ENCODE results near the gene SLC19A2. TPM values are rescaled to one million over a fixed set of nuclear protein-coding genes. Genes with fewer than 3 reads are reported as not detected.

The SLC19A2 gene
- total and polyA plus RNA-seq, 7 donors: 1.2 to 31.3 (median 21.0) TPM

DNA sequence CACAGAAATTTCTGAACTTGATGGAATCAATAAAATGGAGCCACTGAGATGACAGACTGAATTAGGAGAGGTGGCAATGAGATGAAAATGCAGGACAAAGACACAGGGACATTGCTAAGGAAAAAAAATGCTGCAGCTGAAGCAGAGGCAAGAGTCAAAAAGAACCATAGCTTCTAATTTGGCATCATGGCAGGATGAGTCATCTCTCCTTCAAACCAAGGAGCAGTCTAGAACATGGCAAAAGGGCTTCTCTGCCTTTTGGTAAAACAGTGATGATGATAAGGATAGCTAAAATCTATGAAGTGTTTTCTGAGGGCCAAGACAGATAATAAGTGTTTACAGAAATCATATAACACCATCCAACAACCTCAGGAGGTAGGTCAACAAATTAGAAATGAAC lies 16.8 kb downstream of the SLC19A2 start:
- intact Hi-C loops (cut with DNase I): no loop called here
- Histone ChIP-seq H3K27me3 (no peaks in the 10 kb centered on the region), H3K4me3 (no peak overlapping the region), H3K27ac (no peak overlapping the region), H3K36me3 (peaks cover 0 to 38% (median 0%) of the 10 kb centered on the region in 4 donors), H3K9me3 (no peaks in the 10 kb centered on the region), H3K4me1 (no peaks in the 10 kb centered on the region)
- no peak for DNase-seq
- no peak for TF ChIP-seq POLR2AphosphoS5 (IDR thresholded peaks at IDR 0.05)
- no peak for TF ChIP-seq EP300 (IDR thresholded peaks at IDR 0.05)
- TF ChIP-seq POLR2A (IDR thresholded peaks at IDR 0.05): no peak
- TF ChIP-seq, protein P1, sequence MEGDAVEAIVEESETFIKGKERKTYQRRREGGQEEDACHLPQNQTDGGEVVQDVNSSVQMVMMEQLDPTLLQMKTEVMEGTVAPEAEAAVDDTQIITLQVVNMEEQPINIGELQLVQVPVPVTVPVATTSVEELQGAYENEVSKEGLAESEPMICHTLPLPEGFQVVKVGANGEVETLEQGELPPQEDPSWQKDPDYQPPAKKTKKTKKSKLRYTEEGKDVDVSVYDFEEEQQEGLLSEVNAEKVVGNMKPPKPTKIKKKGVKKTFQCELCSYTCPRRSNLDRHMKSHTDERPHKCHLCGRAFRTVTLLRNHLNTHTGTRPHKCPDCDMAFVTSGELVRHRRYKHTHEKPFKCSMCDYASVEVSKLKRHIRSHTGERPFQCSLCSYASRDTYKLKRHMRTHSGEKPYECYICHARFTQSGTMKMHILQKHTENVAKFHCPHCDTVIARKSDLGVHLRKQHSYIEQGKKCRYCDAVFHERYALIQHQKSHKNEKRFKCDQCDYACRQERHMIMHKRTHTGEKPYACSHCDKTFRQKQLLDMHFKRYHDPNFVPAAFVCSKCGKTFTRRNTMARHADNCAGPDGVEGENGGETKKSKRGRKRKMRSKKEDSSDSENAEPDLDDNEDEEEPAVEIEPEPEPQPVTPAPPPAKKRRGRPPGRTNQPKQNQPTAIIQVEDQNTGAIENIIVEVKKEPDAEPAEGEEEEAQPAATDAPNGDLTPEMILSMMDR (IDR thresholded peaks at IDR 0.05): no peak

DNA sequence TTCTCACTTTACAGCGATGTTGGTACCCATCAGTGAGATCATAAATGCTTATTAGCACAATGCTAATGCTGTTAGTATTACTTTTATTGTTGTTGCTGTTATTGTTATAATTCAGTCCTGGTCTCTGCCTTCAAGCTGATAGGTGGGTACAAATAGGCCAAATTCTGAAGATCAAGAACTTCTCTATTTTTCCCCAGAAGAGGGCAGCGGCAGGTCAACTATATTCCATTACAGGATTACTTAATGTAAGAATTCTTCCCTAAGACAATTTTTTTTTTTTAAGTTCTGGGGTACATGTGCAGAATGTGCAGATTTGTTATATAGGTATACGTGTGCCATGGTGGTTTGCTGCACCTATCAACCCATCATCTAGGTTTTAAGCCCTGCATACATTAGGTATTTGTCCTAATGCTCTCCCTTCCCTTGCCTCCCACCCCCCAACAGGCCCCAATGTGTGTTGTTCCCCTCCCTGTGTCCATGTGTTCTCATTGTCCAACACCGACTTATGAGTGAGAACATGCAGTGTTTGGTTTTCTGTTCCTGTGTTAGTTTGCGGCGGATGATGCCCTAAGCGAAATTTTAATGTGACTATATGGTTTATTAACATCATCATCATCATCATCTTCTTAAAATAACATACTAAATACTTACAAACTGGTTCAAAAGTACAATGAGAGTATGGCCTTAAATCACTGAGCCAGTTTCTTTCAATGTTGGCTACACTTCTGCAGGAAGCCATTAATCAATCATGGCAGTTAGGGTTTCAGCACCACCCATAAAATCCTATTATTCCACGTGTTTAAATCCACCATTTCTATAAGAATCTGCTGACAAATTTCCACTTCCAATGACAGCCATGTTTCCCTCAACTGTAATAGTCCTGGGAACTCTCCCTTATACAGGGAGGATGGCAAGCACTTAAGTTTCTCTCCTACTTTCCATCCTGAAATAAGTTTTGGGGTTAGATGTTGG lies 19.2 kb downstream of the SLC19A2 start:
- H3K4me3 ChIP-seq: no peak overlapping the region
- no peaks in the 10 kb centered on the region for H3K27me3 ChIP-seq
- H3K9me3 ChIP-seq: no peaks in the 10 kb centered on the region
- H3K36me3 ChIP-seq: peaks cover 0 to 38% (median 0%) of the 10 kb centered on the region in 4 donors
- intact Hi-C loops (cut with DNase I): loop anchor here (1.0 kb wide), 1 partner anchor 80 kb away; no protein-coding TSS in a partner anchor
- no peak overlapping the region for H3K27ac ChIP-seq
- 80 to 81% methylated on average over 8 of the region's 8 CpGs for WGBS, 2 donors
- DNase-seq: no peak
- no peaks in the 10 kb centered on the region for H3K4me1 ChIP-seq
- TF ChIP-seq POLR2AphosphoS5 (IDR thresholded peaks at IDR 0.05): no peak
- TF ChIP-seq, protein P1 (IDR thresholded peaks at IDR 0.05): peak in 3 of 4 experiments; percentile 10 to 35 (median 35)
- no peak for TF ChIP-seq EP300 (IDR thresholded peaks at IDR 0.05)
- TF ChIP-seq POLR2A (IDR thresholded peaks at IDR 0.05): no peak

DNA sequence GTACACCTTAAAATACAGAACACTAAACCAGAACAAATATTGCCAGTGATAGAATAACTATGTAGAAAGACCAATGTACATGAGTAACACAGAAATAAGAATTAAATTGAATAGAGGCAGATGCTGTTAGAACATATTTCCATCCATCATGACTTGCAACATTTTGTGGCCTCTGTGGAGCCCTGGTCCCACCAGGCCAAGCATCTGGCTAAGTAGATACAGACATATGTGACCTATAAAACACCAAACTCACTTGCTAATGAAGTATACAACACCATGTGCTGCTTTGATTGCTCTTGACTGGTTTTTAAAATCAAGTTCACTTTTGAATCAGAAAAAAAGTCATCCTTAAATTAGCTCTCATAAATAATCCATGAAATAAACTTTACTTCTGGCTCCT lies 20.5 kb downstream of the SLC19A2 start:
- H3K27me3 ChIP-seq: peaks cover 0 to 4% (median 0%) of the 10 kb centered on the region in 3 donors
- TF ChIP-seq POLR2AphosphoS5 (IDR thresholded peaks at IDR 0.05): no peak
- TF ChIP-seq EP300 (IDR thresholded peaks at IDR 0.05): no peak
- TF ChIP-seq, protein P1 (IDR thresholded peaks at IDR 0.05): no peak
- no peak for TF ChIP-seq POLR2A (IDR thresholded peaks at IDR 0.05)
- intact Hi-C loops (cut with DNase I): no loop called here
- H3K27ac ChIP-seq: no peak overlapping the region
- DNase-seq: no peak
- no peaks in the 10 kb centered on the region for H3K9me3 ChIP-seq
- peaks cover 0 to 7% (median 5%) of the 10 kb centered on the region in 4 donors for H3K4me1 ChIP-seq
- no peak overlapping the region for H3K4me3 ChIP-seq
- peaks cover 0 to 38% (median 0%) of the 10 kb centered on the region in 4 donors for H3K36me3 ChIP-seq

DNA sequence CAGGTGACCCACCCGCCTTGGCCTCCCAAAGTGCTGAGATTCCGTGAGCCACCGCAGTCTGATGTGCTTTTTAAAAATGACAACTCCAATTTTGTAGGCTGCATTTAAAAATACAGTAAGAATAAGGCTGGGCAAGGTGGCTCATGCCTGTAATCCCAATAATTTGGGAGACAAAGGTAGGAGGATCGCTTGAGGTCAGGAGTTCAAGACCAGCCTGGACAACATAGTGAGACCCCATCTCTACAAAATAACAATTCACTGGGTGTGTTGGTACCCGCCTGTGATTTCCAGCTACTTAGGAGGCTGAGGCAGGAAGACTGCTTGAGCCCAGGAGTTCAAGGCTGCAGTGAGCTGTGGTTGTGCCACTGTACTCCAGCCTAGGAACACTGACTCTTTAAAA lies 23.4 kb downstream of the SLC19A2 start:
- 97 to 98% methylated on average over 5 of the region's 5 CpGs for WGBS, 2 donors
- TF ChIP-seq POLR2AphosphoS5 (IDR thresholded peaks at IDR 0.05): no peak
- no peak for DNase-seq
- Histone ChIP-seq H3K27ac (no peak overlapping the region), H3K36me3 (peaks cover 0 to 22% (median 0%) of the 10 kb centered on the region in 4 donors), H3K9me3 (peaks cover 0 to 6% (median 0%) of the 10 kb centered on the region in 4 donors), H3K4me1 (peaks cover 0 to 10% (median 7%) of the 10 kb centered on the region in 4 donors), H3K27me3 (peaks cover 0 to 24% (median 0%) of the 10 kb centered on the region in 3 donors), H3K4me3 (no peak overlapping the region)
- intact Hi-C loops (cut with DNase I): no loop called here

GRCh38 chr1:169461390-169462000 lies 24.2 kb downstream of the SLC19A2 start:
- Histone ChIP-seq H3K9me3 (peaks cover 0 to 13% (median 3%) of the 10 kb centered on the region in 4 donors), H3K27me3 (peaks cover 0 to 24% (median 0%) of the 10 kb centered on the region in 3 donors), H3K27ac (no peak overlapping the region), H3K4me1 (peaks cover 0 to 10% (median 7%) of the 10 kb centered on the region in 4 donors), H3K4me3 (no peak overlapping the region), H3K36me3 (peaks cover 0 to 13% (median 0%) of the 10 kb centered on the region in 4 donors)
- DNase-seq: no peak
- intact Hi-C loops (cut with DNase I): no loop called here
- TF ChIP-seq POLR2AphosphoS5 (IDR thresholded peaks at IDR 0.05): no peak
- TF ChIP-seq, protein P1 (IDR thresholded peaks at IDR 0.05): no peak
- TF ChIP-seq POLR2A (IDR thresholded peaks at IDR 0.05): no peak
- TF ChIP-seq EP300 (IDR thresholded peaks at IDR 0.05): no peak
- 75 to 86% methylated on average over 4 of the region's 4 CpGs for WGBS, 2 donors
